SK-N-SH (cell line): ENCODE measurements around the gene C19orf81. TPM values are rescaled to one million over a fixed set of nuclear protein-coding genes. Genes with fewer than 3 reads are reported as not detected.

ENCODE experiments used
- CTCF ChIA-PET: fragments of 300-600, 350-600 bp; formaldehyde crosslinking; extraction: SDS; loops from one replicate; lab custom pipeline; 2021; lab: Yijun Ruan, JAX
- POLR2A ChIA-PET: fragments of 350-600 bp; sonication (Branson Sonifier 250); formaldehyde crosslinking; extraction: SDS; loops from one replicate; lab custom pipeline; 2020; ENCODE audit warnings: antibody characterized with exemption, inconsistent platforms; lab: Yijun Ruan, JAX
- DNase-seq: peaks from one replicate; pipeline ENCODE4 v3.0.0; 2012
- H2AFZ ChIP-seq: fragments of 200-600 bp; sonication (generic); 2 replicates; pipeline ENCODE4 v1.8.1; 2016; ENCODE audit warnings: antibody characterized with exemption, mild to moderate bottlenecking, low read depth
- H3F3A ChIP-seq: fragments of 200-600 bp; sonication (generic); replicated peaks from 2 replicates; pipeline ENCODE3; 2016; ENCODE audit warnings: antibody characterized with exemption, mild to moderate bottlenecking; ENCODE audit not compliant: insufficient read depth
- H3K27ac ChIP-seq, 2 experiments: fragments of 200-500 bp in 1 of 2; fragments of 200-600 bp in 1 of 2; sonication (Bioruptor generic) in 1 of 2; sonication (generic), shearing (Covaris generic) in 1 of 2; 2 replicates each; pipeline versions ENCODE4 v1.5.1 to v1.6.1; 2014 to 2016; ENCODE audit warnings: low read depth in 2 of 2, inconsistent platforms in 1 of 2, low read length in 1 of 2, mild to moderate bottlenecking in 1 of 2, mixed read lengths in 1 of 2
- H3K27me3 ChIP-seq: fragments of 200-600 bp; sonication (generic), shearing (Covaris generic); 2 replicates; pipeline ENCODE4 v1.6.1; 2016; ENCODE audit warnings: mixed run types; ENCODE audit not compliant: insufficient read depth
- H3K36me3 ChIP-seq, 2 experiments: fragments of 200-500 bp in 1 of 2; fragments of 200-600 bp in 1 of 2; sonication (Bioruptor generic) in 1 of 2; sonication (generic) in 1 of 2; replicated peaks in 1 of 2; 2 replicates each; pipeline versions ENCODE3 to v1.5.1; 2014 to 2016; ENCODE audit warnings: low read length in 1 of 2, mild to moderate bottlenecking in 1 of 2; ENCODE audit not compliant: insufficient read depth in 2 of 2, control insufficient read depth in 1 of 2
- H3K4me1 ChIP-seq, 2 experiments: fragments of 200-500 bp in 1 of 2; fragments of 200-600 bp in 1 of 2; sonication (Bioruptor generic) in 1 of 2; sonication (generic), shearing (Covaris generic) in 1 of 2; 2 replicates each; pipeline versions ENCODE4 v1.5.1 to v1.6.1; 2014 to 2016; ENCODE audit warnings: low read depth in 1 of 2, low read length in 1 of 2, mixed run types in 1 of 2; ENCODE audit not compliant: insufficient read depth in 2 of 2, control insufficient read depth in 1 of 2
- H3K4me2 ChIP-seq: fragments of 200-600 bp; sonication (generic), shearing (Covaris generic); 2 replicates; pipeline ENCODE4 v1.6.1; 2017; ENCODE audit warnings: mixed run types
- H3K4me3 ChIP-seq, 2 experiments: fragments of 200-500 bp in 1 of 2; fragments of 200-600 bp in 1 of 2; sonication (Bioruptor generic) in 1 of 2; sonication (generic), shearing (Covaris generic) in 1 of 2; 2 replicates each; pipeline versions ENCODE4 v1.5.1 to v1.8.1; 2014 to 2016; ENCODE audit warnings: low read depth in 2 of 2, inconsistent platforms in 1 of 2, low read length in 1 of 2, mild to moderate bottlenecking in 1 of 2, mixed read lengths in 1 of 2, moderate library complexity in 1 of 2
- H3K79me2 ChIP-seq: fragments of 200-600 bp; sonication (generic); 2 replicates; pipeline ENCODE4 v1.8.1; 2017; ENCODE audit warnings: mild to moderate bottlenecking; ENCODE audit not compliant: insufficient read depth
- H3K9ac ChIP-seq: fragments of 200-600 bp; sonication (generic); 2 replicates; pipeline ENCODE4 v1.6.1; 2017; ENCODE audit warnings: mixed run types
- H3K9me2 ChIP-seq: fragments of 200-600 bp; sonication (generic); 2 replicates; pipeline ENCODE4 v1.6.1; 2017; ENCODE audit warnings: mixed run types
- H3K9me3 ChIP-seq: fragments of 200-600 bp; sonication (generic); 2 replicates; pipeline ENCODE4 v1.6.1; 2017; ENCODE audit warnings: mixed run types, mild to moderate bottlenecking, moderate library complexity
- H4K20me1 ChIP-seq: fragments of 200-600 bp; sonication (generic); 2 replicates; pipeline ENCODE4 v1.6.1; 2017; ENCODE audit warnings: mild to moderate bottlenecking, mixed run types; ENCODE audit not compliant: insufficient read depth
- ELF1 ChIP-seq: IDR thresholded peaks from 2 replicates; pipeline ENCODE4 v1.4.0; 2012
- EZH2phosphoT487 ChIP-seq: fragments of 200-600 bp; sonication (generic); IDR thresholded peaks from 2 replicates; pipeline ENCODE4 v1.6.1; 2017; ENCODE audit warnings: low read depth, mixed run types, mild to moderate bottlenecking, antibody characterized with exemption, moderate library complexity, borderline replicate concordance
- FOXJ3 ChIP-seq: sonication (generic); formaldehyde crosslinking; IDR thresholded peaks from 2 replicates; pipeline ENCODE4 v1.5.1; 2020; ENCODE audit warnings: mild to moderate bottlenecking, missing genetic modification reagents
- GABPA ChIP-seq: IDR thresholded peaks from 2 replicates; pipeline ENCODE4 v1.4.0; 2012; ENCODE audit warnings: low read depth, mild to moderate bottlenecking
- MEF2A ChIP-seq: IDR thresholded peaks from 2 replicates; pipeline ENCODE4 v1.4.0; 2012; ENCODE audit warnings: low read depth, borderline replicate concordance
- MXI1 ChIP-seq: IDR thresholded peaks from 2 replicates; pipeline ENCODE4 v1.6.1; 2012; ENCODE audit warnings: mild to moderate bottlenecking, low read depth, low read length, improper control_type of control experiment
- NFIC ChIP-seq: IDR thresholded peaks from 2 replicates; pipeline ENCODE4 v1.4.0; 2012; ENCODE audit warnings: borderline replicate concordance
- NRF1 ChIP-seq: IDR thresholded peaks from 2 replicates; pipeline ENCODE4 v1.6.1; 2012; ENCODE audit warnings: low read depth, mild to moderate bottlenecking, low read length
- POLR2AphosphoS5 ChIP-seq: IDR thresholded peaks from 2 replicates; pipeline ENCODE4 v1.6.1; 2012; ENCODE audit warnings: low read depth, low read length
- RCOR1 ChIP-seq: fragments of 150-350 bp; IDR thresholded peaks from 2 replicates; pipeline ENCODE4 v1.6.1; 2017; ENCODE audit warnings: antibody characterized with exemption, low read length
- RXRA ChIP-seq: IDR thresholded peaks from 2 replicates; pipeline ENCODE4 v1.4.0; 2012; ENCODE audit warnings: low read depth, mild to moderate bottlenecking, borderline replicate concordance
- SMC3 ChIP-seq: IDR thresholded peaks from 2 replicates; pipeline ENCODE4 v1.6.1; 2012; ENCODE audit warnings: low read depth, low read length, improper control_type of control experiment
- TCF12 ChIP-seq: IDR thresholded peaks from 2 replicates; pipeline ENCODE4 v1.4.0; 2012
- YY1 ChIP-seq: IDR thresholded peaks from 2 replicates; pipeline ENCODE4 v1.4.0; 2012; ENCODE audit warnings: low read depth, mild to moderate bottlenecking
- ZBTB33 ChIP-seq: IDR thresholded peaks from 2 replicates; pipeline ENCODE4 v1.4.0; 2012; ENCODE audit warnings: low read depth, borderline replicate concordance
- WGBS: methylation state at CpG from one replicate; pipeline ENCODE4 v1.1.6; 2017; ENCODE audit warnings: low lambda C conversion rate; 5-methylcytosine and 5-hydroxymethylcytosine counted together
- polyA plus RNA-seq, 3 experiments: library from polyadenylated mRNA; depleted of rRNA; stranded (reverse); fragments of >200 nt; gene quantifications; 2 replicates each; pipeline ENCODE4 v1.2.3, GENCODE V29; 2012
- TF ChIP-seq, protein P1 (sequence below): fragments of 150-350 bp; IDR thresholded peaks from 2 replicates; pipeline ENCODE4 v1.6.1; 2017; ENCODE audit warnings: antibody characterized with exemption, low read length, low read depth, borderline replicate concordance
- TF ChIP-seq, protein P2 (sequence below): IDR thresholded peaks from 2 replicates; pipeline ENCODE4 v1.4.0; 2012; ENCODE audit warnings: low read depth
- TF ChIP-seq, protein P3 (sequence below): fragments of 150-350 bp; IDR thresholded peaks from 2 replicates; pipeline ENCODE4 v1.6.1; 2016; ENCODE audit warnings: mild to moderate bottlenecking, low read depth, low read length

The C19orf81 gene
- polyA plus RNA-seq, 1 of the 3 experiments (the other 2 are of a cell fraction), result 5.7 TPM

- ChIA-PET POLR2A (no interaction called here), CTCF (no interaction called here)
- H3K79me2 ChIP-seq, result no peaks in the 10 kb centered on the region
- H2AFZ ChIP-seq, result no peak overlapping the region
- H3K9me2 ChIP-seq, result no peaks in the 10 kb centered on the region
- WGBS, result 62% methylated on average over 8 of the region's 20 CpGs
- H3K4me1 ChIP-seq, result no peaks in the 10 kb centered on the region
- H3K4me3 ChIP-seq, result no peak overlapping the region
- H4K20me1 ChIP-seq, result no peaks in the 10 kb centered on the region
- H3K9ac ChIP-seq, result no peak overlapping the region
- H3K27ac ChIP-seq, result no peak overlapping the region
- no peak for TF ChIP-seq POLR2AphosphoS5
- TF ChIP-seq NRF1, result no peak
- TF ChIP-seq, protein P1, sequence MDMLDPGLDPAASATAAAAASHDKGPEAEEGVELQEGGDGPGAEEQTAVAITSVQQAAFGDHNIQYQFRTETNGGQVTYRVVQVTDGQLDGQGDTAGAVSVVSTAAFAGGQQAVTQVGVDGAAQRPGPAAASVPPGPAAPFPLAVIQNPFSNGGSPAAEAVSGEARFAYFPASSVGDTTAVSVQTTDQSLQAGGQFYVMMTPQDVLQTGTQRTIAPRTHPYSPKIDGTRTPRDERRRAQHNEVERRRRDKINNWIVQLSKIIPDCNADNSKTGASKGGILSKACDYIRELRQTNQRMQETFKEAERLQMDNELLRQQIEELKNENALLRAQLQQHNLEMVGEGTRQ, result no peak
- TF ChIP-seq ELF1, result no peak
- TF ChIP-seq, protein P2, sequence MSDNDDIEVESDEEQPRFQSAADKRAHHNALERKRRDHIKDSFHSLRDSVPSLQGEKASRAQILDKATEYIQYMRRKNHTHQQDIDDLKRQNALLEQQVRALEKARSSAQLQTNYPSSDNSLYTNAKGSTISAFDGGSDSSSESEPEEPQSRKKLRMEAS, result no peak
- no peak for TF ChIP-seq SMC3
- no peak for TF ChIP-seq RXRA
- no peak for TF ChIP-seq MEF2A
- TF ChIP-seq RCOR1, result no peak
- TF ChIP-seq MXI1, result no peak
- no peak for TF ChIP-seq YY1
- TF ChIP-seq NFIC, result no peak
- TF ChIP-seq, protein P3, sequence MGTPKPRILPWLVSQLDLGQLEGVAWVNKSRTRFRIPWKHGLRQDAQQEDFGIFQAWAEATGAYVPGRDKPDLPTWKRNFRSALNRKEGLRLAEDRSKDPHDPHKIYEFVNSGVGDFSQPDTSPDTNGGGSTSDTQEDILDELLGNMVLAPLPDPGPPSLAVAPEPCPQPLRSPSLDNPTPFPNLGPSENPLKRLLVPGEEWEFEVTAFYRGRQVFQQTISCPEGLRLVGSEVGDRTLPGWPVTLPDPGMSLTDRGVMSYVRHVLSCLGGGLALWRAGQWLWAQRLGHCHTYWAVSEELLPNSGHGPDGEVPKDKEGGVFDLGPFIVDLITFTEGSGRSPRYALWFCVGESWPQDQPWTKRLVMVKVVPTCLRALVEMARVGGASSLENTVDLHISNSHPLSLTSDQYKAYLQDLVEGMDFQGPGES, result no peak
- no peak for TF ChIP-seq FOXJ3 (CRISPR knock-in tag)
- no peak for TF ChIP-seq EZH2phosphoT487
- TF ChIP-seq ZBTB33, result no peak
- TF ChIP-seq GABPA, result no peak
- no peak for TF ChIP-seq TCF12
- no peaks in the 10 kb centered on the region for H3F3A ChIP-seq
- no peak overlapping the region for H3K4me2 ChIP-seq
- no peak for DNase-seq
- no peaks in the 10 kb centered on the region for H3K36me3 ChIP-seq
- H3K27me3 ChIP-seq, result no peaks in the 10 kb centered on the region; the same call in 1 of the 2 replicates
- no peaks in the 10 kb centered on the region; the same call in 1 of the 2 replicates for H3K9me3 ChIP-seq
Measured at GRCh38 chr19:50632151-50632835, 17.0 kb upstream of the C19orf81 start.
